ENCODE measurements around the gene PLXND1.

The PLXND1 gene

GRCh38 chr3:129633751-129634481, 27.4 kb upstream of the PLXND1 start:
- no peak for DNase-seq (ENCODE audit: low read depth)
- no peak overlapping the region for H3K4me3 ChIP-seq (ENCODE audit: control insufficient read depth, low read depth, low read length)
- no peak for TF ChIP-seq CTCF (IDR thresholded peaks at IDR 0.05; ENCODE audit: control insufficient read depth, insufficient read depth, low read depth, low read length, missing control alignments)

- DNase-seq (ENCODE audit: low read depth), result no peak
- no peak overlapping the region for H3K4me3 ChIP-seq (ENCODE audit: control insufficient read depth, low read depth, low read length)
- no peak for TF ChIP-seq CTCF (IDR thresholded peaks at IDR 0.05; ENCODE audit: control insufficient read depth, insufficient read depth, low read depth, low read length, missing control alignments)
Observed at GRCh38 chr3:129632977-129633376, 26.5 kb upstream of the PLXND1 start.

- no peak for TF ChIP-seq CTCF (IDR thresholded peaks at IDR 0.05; ENCODE audit: control insufficient read depth, insufficient read depth, low read depth, low read length, missing control alignments)
- no peak for DNase-seq (ENCODE audit: low read depth)
- H3K4me3 ChIP-seq (ENCODE audit: control insufficient read depth, low read depth, low read length), result no peak overlapping the region
Observed at GRCh38 chr3:129632556-129632955, 26.1 kb upstream of the PLXND1 start.

GRCh38 chr3:129632056-129632455, 25.6 kb upstream of the PLXND1 start:
- no peak for DNase-seq (ENCODE audit: low read depth)
- TF ChIP-seq CTCF (IDR thresholded peaks at IDR 0.05; ENCODE audit: control insufficient read depth, insufficient read depth, low read depth, low read length, missing control alignments), result no peak
- H3K4me3 ChIP-seq (ENCODE audit: control insufficient read depth, low read depth, low read length), result no peak overlapping the region

- H3K4me3 ChIP-seq (ENCODE audit: control insufficient read depth, low read depth, low read length), result no peak overlapping the region
- TF ChIP-seq CTCF (IDR thresholded peaks at IDR 0.05; ENCODE audit: control insufficient read depth, insufficient read depth, low read depth, low read length, missing control alignments), result no peak
- DNase-seq (ENCODE audit: low read depth), result no peak
Observed at GRCh38 chr3:129629011-129629410, 22.5 kb upstream of the PLXND1 start.

GRCh38 chr3:129628169-129628522, 21.7 kb upstream of the PLXND1 start:
- peak overlapping the region; percentile 46; the same call in 1 of the 2 replicates for H3K4me3 ChIP-seq (ENCODE audit: control insufficient read depth, low read depth, low read length)
- TF ChIP-seq CTCF (IDR thresholded peaks at IDR 0.05; ENCODE audit: control insufficient read depth, insufficient read depth, low read depth, low read length, missing control alignments), result no peak

More at GRCh38 chr3:129628169-129628522, 21.7 kb upstream of the PLXND1 start:
- no peak for DNase-seq (ENCODE audit: low read depth)
